Measurements from ENCODE around the gene ZNF268.
A peak's percentile ranks its signal among the peaks of the same experiment; 100 is the strongest.

ZNF268 gene

DNA sequence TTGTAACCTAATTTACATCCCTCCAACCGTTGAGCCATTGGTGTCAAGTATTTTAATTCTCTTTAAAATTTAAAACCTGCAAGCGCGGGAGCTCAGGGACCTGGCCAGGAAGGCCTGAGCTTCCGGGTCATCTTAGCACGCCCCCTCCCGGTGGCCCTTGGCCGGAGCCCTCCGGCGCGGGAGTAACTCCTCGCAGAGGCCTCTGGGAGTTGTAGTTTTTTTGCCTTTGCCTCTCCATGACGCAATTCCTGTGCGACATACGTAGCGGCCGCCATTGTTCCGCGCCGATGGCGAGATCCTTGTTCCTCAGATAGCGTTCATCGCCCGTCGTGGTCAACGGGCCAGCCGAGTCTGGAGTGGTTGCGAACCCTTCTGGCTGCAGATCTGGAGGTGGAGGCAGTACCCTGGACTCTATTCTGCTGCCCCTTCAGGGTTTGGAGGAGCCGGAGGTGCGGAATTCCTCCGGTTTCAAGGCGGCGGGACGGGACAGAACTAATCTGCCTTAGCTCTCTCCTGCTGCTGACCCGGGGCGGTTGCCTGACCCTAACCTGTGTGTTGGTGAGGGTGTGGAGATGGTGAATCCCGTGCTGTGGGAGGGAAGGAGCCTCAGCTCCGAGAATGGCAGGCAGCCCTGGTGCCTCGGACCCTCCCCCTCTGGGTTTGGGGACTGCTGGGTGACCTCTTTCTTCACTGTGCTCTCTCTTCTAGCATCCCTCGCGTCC, at the start of gene ZNF268:
ZNF268 (plus strand) TSS at position 258 of the 722 bp plus-strand sequence. CDS start 503 bp downstream, outside the sequence.
- peak; percentile 75 for DNase-seq

DNA sequence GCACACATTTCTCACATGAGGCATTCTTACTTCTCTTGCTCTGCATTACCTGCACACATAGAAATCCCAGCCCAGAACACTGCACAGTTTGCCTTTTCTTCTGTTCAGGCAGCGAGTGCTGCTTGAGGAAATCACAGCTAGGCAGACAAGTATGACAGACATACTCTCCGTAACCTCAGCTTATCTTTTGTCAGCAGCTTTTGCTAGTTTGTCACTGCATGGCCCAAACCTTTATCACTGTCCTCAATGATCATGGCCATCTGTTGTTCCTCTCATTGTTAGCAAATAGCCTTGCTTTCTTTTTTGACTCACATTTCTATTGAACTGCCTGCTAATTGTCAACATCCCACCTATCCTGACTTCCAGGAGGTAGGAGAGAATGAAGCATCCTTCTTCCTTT, 45.5 kb upstream of the ZNF268 start:
- no peak for DNase-seq

DNA sequence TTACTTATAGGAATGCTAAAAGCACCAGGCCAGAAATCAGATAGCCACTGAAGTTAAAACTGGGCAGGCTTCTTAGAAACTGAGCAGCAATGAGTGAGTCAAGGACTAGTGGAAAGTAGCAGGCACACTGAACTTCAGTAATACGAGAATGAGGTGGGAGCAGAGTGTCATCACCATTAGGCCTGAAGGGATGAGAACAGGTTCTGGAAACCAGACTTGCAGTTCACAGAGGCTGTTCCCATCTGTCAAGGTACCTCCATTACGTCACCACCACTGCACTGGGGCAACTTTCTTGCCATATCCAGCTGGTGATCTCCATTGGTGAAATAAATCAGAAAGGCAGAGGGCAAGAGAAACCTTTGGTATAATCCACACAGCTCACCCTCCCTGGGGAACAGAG, 35.3 kb upstream of the ZNF268 start:
- no peak for DNase-seq

DNA sequence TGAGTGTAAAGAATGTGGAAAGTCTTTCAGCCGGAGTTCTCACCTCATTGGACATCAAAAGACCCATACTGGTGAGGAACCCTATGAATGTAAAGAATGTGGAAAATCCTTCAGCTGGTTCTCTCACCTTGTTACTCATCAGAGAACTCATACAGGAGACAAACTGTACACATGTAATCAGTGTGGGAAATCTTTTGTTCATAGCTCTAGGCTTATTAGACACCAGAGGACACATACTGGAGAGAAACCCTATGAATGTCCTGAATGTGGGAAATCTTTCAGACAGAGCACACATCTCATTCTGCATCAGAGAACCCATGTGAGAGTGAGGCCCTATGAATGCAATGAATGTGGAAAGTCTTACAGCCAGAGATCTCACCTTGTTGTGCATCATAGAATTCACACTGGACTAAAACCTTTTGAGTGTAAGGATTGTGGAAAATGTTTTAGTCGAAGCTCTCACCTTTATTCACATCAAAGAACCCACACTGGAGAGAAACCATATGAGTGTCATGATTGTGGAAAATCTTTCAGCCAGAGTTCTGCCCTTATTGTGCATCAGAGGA, 25.1 kb upstream of the ZNF268 start:
- no peak for DNase-seq

DNA sequence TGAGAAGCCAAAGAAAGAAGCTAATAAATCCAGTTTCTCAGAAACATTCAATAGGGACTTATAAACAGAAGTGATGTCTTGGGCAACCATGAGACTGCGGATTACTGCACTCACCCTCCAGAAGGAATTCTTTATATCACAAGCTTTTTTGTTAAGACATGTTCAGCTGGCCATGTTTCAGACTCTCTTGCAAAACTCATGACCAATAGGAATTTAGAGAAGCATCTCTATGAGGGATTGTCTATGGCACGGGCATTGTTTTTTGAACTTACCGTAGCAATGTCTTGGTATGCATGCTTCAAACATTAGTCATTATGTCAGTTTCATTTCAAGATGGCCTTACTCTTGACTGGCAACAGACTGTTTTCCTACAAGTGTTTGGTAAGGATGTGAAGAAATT, 15.5 kb upstream of the ZNF268 start:
- no peak for DNase-seq

DNA sequence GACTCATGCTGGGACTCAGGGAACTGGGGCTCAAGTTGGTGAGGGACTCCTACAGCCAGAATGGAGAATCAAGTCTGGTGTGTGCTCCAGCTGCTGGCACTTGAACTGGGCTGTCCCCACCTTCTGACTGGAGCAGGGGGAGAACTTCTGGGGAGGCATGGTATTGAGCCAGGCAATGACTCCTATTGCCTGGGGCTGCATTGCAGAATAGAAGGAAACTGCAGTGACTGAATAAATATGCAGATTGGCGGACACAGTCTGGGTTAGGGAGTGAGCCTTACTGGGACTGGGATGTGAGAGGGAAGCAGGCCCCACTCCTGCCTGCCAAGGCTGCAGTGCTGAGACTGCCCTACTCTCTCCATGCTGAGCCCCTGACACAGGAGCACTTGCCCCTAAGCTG, 8.8 kb upstream of the ZNF268 start:
- DNase-seq = no peak

DNA sequence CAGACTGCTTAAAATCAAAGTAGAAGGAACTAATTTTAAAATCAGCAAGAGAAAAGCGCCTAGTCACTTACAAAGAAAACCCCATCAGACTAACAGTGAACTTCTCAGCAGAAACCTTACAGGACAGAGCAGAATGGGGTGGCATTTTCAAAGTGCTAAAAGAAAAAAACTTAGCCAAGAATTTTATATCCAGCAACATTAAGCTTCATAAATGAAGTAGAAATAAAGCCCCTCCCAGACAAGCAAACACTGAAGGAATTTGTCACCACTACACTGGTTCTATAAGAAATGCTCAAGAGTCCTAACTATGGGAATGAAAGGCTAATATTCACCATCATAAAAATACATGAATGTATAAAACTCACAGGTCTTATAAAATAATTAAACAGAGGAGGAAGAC, 6.4 kb upstream of the ZNF268 start:
- DNase-seq = no peak

DNA sequence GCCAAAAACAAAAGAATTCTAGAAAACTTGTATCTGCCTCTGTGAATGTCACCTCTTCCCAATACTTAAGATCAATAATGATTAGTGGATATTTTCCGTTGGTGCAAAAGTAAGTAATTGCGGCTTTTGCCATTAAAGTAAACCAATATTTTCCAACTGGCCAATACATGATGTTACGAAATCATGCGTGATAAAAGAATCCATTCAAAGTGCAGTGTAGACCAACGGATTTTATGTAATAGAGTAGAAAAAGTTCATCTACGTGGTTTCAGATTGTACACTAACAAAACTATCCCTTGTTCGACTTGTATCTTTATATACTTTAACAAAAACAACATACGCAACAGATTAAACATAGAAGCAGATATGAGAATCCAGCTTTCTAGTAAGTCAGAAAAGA, 626 bp upstream of the ZNF268 start:
- DNase-seq = no peak

DNA sequence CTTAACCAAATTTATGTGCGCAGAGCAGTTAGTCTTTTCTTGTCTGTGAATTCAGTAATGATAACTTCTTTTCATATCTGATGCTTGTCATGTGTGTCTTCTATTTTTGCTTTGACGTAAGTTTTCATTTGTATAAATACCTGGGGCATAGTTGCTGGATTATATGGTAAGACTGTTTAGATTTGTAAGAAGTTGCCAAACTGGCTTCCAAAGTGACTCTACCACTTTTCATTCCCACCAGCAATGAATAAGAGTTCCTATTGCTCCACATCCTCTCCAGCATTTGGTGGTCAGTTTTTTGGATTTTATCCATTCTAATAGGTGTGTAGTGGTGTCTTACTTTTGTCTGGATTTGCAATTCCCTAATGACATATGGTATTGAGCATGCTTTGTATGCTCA, 8.9 kb downstream of the ZNF268 start:
- DNase-seq = no peak

DNA sequence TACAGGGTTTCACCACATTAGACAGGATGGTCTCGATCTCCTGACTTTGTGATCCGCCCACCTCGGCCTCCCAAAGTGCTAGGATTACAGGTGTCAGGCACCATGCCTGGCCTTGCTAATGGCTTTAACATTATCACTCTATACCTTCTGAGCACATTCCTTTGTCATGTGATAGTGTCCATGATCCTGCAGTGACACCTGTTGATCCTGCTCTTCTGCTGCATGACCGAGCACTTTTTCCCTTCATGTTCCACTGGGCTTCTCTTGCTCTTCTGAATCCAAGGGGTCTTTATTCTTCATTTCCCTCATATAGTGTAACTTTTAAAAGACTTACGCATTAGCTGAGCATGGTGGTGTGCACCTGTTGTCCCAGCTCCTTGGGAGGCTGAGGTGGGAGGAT, 11.6 kb downstream of the ZNF268 start:
- DNase-seq = no peak

DNA sequence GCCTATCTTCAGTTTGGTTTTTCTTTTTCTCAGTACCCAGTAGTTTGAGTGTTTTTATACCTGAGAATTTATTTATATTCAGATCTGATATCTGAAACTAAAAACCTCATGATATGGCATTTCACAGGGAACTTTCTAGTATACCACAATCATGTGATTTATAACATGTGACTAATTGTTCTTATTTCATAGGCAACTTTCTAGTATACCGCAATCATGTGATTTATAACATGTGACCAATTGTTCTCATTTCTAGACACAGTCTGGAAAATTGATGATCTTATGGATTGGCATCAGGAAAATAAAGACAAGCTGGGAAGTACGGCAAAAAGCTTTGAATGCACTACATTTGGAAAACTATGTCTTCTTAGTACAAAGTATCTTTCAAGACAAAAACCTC, 20.6 kb downstream of the ZNF268 start:
- no peak for DNase-seq

DNA sequence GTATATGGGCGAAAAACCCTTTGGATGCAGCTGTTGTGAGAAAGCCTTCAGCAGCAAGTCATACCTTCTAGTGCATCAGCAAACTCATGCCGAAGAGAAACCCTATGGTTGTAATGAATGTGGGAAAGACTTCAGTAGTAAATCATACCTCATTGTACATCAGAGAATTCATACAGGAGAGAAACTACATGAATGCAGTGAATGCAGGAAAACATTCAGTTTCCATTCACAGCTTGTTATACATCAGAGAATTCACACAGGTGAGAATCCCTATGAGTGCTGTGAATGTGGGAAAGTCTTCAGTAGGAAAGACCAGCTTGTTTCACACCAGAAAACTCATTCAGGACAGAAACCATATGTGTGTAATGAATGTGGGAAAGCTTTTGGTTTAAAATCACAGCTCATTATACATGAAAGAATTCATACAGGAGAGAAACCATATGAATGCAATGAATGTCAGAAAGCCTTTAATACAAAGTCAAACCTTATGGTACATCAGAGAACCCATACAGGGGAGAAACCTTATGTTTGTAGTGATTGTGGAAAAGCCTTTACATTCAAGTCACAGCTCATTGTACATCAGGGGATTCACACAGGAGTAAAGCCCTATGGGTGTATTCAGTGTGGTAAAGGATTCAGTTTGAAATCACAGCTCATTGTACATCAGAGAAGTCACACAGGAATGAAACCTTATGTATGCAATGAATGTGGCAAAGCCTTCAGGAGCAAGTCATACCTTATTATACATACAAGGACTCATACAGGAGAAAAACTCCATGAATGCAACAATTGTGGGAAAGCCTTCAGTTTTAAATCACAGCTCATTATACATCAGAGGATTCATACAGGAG, 21.4 kb downstream of the ZNF268 start:
- DNase-seq = no peak

DNA sequence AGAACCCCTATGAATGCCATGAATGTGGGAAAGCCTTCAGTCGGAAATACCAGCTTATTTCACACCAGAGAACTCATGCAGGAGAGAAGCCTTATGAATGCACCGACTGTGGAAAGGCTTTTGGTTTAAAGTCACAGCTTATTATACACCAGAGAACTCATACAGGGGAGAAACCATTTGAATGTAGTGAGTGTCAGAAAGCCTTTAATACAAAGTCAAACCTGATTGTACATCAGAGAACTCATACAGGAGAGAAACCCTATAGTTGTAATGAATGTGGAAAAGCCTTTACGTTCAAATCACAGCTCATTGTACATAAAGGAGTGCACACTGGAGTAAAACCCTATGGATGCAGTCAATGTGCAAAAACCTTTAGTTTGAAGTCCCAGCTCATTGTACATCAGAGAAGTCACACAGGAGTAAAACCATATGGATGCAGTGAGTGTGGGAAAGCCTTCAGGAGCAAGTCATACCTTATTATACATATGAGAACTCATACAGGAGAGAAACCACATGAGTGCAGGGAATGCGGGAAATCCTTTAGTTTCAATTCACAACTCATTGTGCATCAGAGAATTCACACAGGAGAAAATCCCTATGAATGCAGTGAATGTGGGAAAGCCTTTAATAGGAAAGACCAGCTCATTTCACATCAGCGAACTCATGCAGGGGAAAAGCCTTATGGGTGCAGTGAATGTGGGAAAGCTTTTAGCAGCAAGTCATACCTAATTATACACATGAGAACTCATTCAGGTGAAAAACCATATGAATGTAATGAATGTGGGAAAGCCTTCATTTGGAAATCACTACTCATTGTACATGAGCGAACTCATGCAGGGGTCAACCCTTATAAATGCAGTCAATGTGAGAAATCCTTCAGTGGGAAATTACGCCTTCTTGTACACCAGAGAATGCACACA, 22.3 kb downstream of the ZNF268 start:
- DNase-seq = no peak

DNA sequence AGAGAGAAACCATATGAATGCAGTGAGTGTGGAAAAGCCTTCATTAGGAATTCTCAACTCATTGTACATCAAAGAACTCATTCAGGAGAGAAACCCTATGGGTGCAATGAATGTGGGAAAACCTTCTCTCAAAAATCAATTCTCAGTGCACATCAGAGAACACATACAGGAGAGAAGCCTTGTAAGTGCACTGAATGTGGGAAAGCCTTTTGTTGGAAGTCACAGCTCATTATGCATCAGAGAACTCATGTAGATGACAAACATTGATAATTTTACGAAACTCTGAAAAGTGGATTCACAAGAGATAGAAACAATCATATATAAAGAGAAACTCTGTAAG, 22.9 kb downstream of the ZNF268 start:
- DNase-seq = no peak

DNA sequence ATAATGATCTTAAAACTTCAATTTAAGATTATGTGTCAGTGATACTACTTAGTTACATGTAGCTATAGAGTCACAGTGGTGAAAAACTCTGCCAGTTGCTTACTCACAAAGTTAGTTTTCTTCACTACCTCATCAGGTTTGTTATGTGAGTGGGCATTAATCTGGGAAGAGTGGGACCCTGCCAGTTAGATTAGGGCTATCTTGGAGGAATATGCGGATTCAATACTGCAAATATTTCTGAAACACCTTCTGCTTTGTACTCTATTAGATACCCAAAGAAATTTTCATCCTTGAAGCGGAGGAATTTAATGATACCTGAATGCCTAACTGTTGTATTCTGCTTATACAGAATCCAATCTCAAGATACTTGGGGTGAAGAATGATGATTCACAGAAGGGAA, 25.1 kb downstream of the ZNF268 start:
- DNase-seq = no peak

DNA sequence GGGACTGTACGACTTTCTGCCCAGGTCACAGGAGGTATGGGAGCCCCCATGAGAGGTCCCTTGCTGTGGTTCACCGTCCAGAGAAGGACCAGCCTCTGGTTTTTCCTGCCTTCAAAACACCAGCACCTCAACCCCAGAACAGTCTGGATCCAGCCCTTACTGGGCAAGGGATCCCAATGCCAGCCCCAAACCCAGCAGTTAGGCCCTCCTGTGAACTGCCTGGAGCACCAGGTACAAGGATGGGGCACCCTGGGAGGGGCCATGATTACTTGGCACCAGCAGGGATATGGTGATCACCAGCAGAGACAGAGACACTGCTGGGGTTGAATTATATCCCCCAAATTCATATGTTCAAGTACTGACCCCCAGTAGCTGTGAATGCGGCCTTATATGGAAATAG, 34.4 kb downstream of the ZNF268 start:
- no peak for DNase-seq

DNA sequence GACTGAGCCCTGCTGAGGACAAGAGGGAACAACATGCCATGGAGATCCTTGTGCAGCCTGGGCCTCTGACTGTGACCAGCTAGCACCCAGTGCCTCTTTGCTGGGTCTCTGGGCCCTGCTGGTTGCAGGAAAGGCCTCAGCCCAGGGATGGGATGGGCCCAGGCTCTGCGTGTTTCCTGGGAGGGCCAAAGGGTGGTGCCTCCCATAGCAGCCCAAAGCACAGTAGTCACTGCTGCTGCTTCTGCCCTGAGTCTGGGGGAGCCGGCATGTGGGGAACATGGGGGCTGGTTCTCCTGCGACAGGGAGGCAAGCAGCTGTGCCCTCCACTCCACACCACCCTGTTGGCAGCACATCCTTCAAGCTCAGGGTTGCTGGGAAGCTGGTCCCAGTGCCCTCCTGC, 35.9 kb downstream of the ZNF268 start:
- DNase-seq = no peak

DNA sequence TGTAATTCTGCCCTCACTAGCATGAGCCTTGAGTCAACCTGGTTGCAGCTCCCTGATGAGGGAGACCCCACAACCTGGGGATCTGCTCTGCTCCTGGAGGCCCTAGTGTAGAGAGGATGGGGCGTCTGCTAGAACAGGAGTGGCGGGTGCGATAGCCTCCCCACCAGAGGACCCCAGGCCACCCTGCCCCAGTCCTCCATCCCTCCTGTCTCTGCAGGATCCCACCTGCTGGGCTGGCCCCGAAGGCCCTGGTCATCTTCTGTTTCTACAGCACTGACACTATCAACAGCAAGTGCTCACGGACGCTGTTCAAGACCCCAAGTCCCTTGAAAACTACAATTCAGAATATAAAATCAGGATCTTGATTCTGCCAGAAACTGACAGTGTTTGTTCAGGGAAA, 39.2 kb downstream of the ZNF268 start:
- DNase-seq = no peak

DNA sequence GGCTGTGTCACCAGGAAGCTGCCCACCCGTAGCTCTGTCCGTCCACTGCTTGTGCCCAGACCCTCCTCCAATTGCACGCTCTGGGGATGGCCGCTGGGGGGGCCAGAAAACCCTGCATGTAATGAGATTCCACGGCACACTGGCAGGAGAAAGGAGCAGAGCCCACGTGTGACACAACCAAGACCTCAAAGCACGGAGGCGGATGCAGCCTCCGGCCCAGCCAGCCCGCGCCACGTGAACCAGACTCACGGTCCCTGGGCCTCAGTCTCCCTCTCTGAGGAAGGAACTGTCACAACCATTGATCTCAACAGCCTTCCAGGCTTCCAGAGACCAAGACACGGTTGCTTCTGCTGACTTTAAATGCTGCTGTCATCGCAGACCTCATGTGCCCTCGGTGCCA, 39.9 kb downstream of the ZNF268 start:
- no peak for DNase-seq

DNA sequence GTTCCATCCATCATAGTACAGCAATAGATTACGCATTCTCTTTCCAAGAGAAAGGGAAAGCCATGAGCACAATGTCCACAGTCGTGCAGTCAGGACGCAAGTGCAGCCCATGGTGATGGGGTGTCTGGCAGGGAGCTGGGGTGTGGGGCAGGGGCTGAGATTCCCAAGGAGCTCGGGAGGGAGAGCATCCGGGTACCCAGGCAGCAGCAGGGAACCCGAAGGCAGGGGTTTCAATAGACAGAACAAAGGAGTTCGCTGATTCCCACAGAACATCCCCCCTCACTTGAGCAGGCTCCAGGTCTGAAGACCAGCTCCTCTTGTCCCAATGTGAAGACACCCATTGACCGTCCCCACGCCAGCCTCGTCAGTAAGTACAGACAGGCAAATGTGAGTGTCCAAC, 40.9 kb downstream of the ZNF268 start:
- no peak for DNase-seq

DNA sequence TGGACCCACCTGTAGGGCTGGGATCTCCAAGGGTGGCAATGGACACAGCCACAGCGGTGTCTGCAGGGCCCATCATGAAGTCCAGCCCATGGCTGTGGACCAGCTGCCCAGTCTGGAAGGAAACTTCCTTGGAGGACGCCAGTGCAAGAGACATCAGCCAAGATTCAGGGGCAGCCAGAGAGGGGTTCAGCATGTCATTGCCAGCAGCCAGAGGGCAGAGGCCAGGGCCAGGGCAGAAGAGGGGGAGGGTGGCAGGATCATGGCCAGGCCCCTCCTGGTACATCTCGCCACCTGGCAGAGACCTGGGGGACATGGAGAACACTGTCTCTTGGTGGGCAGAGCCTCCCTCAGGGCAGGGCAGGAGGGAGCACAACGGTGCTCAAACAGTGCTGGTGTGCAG, 44.2 kb downstream of the ZNF268 start:
- DNase-seq = no peak

DNA sequence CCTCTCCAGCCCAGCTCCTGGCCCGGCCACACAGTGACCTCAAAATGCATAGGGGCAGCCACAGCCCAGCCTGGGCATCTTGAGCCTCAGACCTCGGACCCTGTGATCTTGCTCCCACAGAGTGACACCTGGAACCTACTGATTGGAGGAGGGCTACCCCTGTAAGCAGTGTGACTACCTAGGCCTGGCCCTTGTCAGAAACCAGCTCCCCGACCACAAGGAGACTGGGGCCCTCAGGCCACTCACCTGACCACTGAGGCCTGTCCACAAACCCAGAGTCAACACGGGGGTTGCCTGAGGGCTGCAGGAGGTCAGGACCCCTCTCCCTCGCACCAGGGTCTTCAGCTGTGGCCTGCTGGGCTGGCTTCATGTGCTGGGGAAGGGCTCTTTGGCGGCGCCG, 45.4 kb downstream of the ZNF268 start:
- DNase-seq = no peak

DNA sequence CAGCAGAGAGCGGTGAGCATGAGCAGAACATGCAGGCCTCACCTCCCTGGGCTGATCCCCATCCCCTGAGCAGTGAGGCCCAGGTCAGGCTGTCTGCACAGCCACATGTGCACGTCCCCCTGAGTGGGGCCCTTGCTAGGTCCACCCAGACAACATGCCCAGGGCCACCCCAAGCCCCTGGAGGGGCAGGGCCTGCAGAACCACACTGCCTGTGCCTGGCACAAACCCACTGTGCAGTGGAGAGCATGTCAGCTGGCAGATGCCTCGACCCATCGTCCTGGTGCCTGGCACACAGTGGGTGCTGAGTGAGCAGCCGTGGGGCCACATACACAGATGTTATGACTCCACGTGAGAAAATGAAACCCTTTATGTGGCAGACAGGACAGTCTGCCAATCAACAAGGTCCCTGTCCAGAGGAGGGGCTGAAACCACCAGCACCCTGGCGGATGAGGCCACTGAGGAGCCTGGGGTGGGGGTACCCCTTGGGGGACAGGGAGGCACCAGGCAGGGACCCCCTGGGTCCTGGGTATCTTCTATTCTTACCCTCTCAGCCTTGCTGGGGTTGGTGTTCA, 46.1 kb downstream of the ZNF268 start:
- no peak for DNase-seq

All from DMS79 (cell line).